ENCODE results near the gene SEC24B. TPM values are rescaled to one million over a fixed set of nuclear protein-coding genes. Genes with fewer than 3 reads are reported as not detected.

Gene SEC24B
- total and polyA plus RNA-seq, 2 donors (not counting 3 experiments of a cell fraction or from before 2014, with no cell fraction given), result 35.9 to 46.2 TPM

DNA sequence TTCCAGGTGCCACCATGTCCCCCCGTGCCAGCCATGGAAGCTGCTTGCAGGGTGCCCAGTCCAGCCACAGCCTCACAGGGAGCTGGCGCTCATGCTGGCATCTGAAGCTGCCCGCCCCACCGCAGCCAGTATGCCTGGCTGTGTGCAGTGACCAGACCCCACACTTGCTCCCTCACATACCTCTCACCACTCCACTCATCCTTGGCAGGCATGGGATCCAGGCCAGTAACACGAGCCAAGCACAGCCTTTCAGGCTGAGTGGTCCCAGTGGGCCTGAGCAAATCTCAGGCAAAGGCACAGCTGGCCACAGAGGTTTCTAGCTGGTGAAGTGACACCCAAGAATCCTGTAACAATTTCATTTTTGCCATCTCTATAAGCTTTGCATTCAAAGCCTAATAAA is 48.4 kb upstream of the SEC24B start:
- ChIA-PET CTCF (interaction anchor here (0.8 to 1.1 kb wide), 2 partner anchors 21 to 87 kb away, joined by 3 to 5 read pairs; no protein-coding TSS in a partner anchor), POLR2A (no interaction called here)
- no peak for FAIRE-seq
- DNase-seq (ENCODE audit: low read depth, low spot score), result no peak
- TF ChIP-seq EZH2 (IDR thresholded peaks at IDR 0.05; ENCODE audit: borderline replicate concordance, low read depth, low read length, severe bottlenecking) (no peak), JUN (IDR thresholded peaks at IDR 0.05; ENCODE audit: borderline replicate concordance, insufficient read depth, insufficient read length, low read depth) (no peak), FOS (IDR thresholded peaks at IDR 0.05; ENCODE audit: borderline replicate concordance, insufficient read depth, low read length) (no peak)
- TF ChIP-seq, protein P1, sequence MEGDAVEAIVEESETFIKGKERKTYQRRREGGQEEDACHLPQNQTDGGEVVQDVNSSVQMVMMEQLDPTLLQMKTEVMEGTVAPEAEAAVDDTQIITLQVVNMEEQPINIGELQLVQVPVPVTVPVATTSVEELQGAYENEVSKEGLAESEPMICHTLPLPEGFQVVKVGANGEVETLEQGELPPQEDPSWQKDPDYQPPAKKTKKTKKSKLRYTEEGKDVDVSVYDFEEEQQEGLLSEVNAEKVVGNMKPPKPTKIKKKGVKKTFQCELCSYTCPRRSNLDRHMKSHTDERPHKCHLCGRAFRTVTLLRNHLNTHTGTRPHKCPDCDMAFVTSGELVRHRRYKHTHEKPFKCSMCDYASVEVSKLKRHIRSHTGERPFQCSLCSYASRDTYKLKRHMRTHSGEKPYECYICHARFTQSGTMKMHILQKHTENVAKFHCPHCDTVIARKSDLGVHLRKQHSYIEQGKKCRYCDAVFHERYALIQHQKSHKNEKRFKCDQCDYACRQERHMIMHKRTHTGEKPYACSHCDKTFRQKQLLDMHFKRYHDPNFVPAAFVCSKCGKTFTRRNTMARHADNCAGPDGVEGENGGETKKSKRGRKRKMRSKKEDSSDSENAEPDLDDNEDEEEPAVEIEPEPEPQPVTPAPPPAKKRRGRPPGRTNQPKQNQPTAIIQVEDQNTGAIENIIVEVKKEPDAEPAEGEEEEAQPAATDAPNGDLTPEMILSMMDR (IDR thresholded peaks at IDR 0.05; ENCODE audit: extremely low read depth in 1 of 2, insufficient read depth in 1 of 2, low read depth in 1 of 2, low read length in 2 of 2), result no peak
- dilution Hi-C loops (cut with MboI; ENCODE audit: extremely low pct_ligation_motif_present, low sequenced_read_pairs), result no loop called here
- no peak overlapping the region for H3K4me2 ChIP-seq (ENCODE audit: insufficient read depth, low read length)
- H3K27me3 ChIP-seq (ENCODE audit: control insufficient read depth in 2 of 2, insufficient read depth in 2 of 2, low read length in 2 of 2), result no peaks in the 10 kb centered on the region
- H3K79me2 ChIP-seq (ENCODE audit: control insufficient read depth, insufficient read depth, low read length), result no peaks in the 10 kb centered on the region
- H3K4me1 ChIP-seq (ENCODE audit: control insufficient read depth, extremely low read depth, insufficient read depth, low read length), result no peaks in the 10 kb centered on the region
- no peak overlapping the region for H3K9ac ChIP-seq (replicated peaks; ENCODE audit: extremely low read depth, insufficient read depth, low read length)
- no peak overlapping the region for H2AFZ ChIP-seq (ENCODE audit: low read depth, low read length)
- BruUV-seq (replicated peaks), result no TSS peak
- H3K4me3 ChIP-seq (replicated peaks in 1 of 3; ENCODE audit: insufficient read depth in 1 of 3, low read depth in 1 of 3, low read length in 3 of 3), result no peak overlapping the region
- H3K9me1 ChIP-seq (replicated peaks; ENCODE audit: control insufficient read depth, extremely low read depth, insufficient read depth, low read length), result no peaks in the 10 kb centered on the region
- H4K20me1 ChIP-seq (replicated peaks; ENCODE audit: control insufficient read depth, extremely low read depth, insufficient read depth, low read length), result no peaks in the 10 kb centered on the region
- H3K27ac ChIP-seq (ENCODE audit: insufficient read depth, low read depth, low read length), result no peak overlapping the region
- intact Hi-C loops (cut with micrococcal nuclease), result no loop called here
- H3K36me3 ChIP-seq (ENCODE audit: control insufficient read depth in 2 of 2, extremely low read depth in 1 of 2, insufficient read depth in 2 of 2, low read length in 2 of 2), result no peaks in the 10 kb centered on the region
- H3K9me3 ChIP-seq (replicated peaks; ENCODE audit: control insufficient read depth, insufficient read depth, low read length), result no peaks in the 10 kb centered on the region

DNA sequence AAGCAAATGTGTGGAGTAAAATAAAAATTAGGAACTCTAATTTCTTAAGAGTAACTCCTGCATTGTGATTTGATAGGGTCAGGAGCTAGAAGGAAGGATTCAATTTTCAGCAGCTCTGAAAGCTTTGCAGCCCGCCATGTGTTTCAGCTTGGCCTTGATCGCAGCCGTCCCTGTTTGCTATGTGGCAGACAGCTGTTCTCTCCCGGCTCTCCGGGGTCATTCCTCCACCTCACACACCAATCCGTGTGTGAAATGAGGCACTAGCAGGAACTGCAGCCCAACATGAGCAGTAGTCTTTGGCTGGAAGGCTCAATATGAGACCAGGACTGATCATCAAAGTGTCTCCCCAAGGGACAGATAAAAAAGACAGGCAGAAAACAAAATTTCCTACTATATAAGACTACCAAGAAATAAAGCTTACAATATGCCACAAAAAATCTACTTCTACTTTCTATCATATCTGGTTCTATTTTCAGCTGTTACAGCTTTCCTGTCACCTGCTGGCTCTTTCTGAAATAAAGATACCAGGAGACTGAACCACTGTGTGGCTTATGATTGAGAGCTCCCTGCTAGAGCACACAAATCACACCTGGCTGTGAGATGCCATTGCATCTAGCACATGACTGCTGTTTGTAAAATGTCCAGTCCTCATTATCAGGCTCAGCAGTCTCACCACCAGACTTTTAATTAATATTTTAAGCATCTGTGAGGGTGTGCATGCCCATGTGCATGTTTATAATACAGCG is 44.1 kb upstream of the SEC24B start:
- Histone ChIP-seq H3K9me3 (replicated peaks; ENCODE audit: control insufficient read depth, insufficient read depth, low read length) (no peaks in the 10 kb centered on the region), H3K27me3 (ENCODE audit: control insufficient read depth in 2 of 2, insufficient read depth in 2 of 2, low read length in 2 of 2) (no peaks in the 10 kb centered on the region), H3K4me3 (replicated peaks in 1 of 3; ENCODE audit: insufficient read depth in 1 of 3, low read depth in 1 of 3, low read length in 3 of 3) (no peak overlapping the region), H3K9ac (replicated peaks; ENCODE audit: extremely low read depth, insufficient read depth, low read length) (no peak overlapping the region), H3K9me1 (replicated peaks; ENCODE audit: control insufficient read depth, extremely low read depth, insufficient read depth, low read length) (no peaks in the 10 kb centered on the region), H2AFZ (ENCODE audit: low read depth, low read length) (no peak overlapping the region), H3K4me1 (ENCODE audit: control insufficient read depth, extremely low read depth, insufficient read depth, low read length) (no peaks in the 10 kb centered on the region), H3K27ac (ENCODE audit: insufficient read depth, low read depth, low read length) (no peak overlapping the region), H4K20me1 (replicated peaks; ENCODE audit: control insufficient read depth, extremely low read depth, insufficient read depth, low read length) (no peaks in the 10 kb centered on the region), H3K79me2 (ENCODE audit: control insufficient read depth, insufficient read depth, low read length) (no peaks in the 10 kb centered on the region), H3K36me3 (ENCODE audit: control insufficient read depth in 2 of 2, extremely low read depth in 1 of 2, insufficient read depth in 2 of 2, low read length in 2 of 2) (no peaks in the 10 kb centered on the region), H3K4me2 (ENCODE audit: insufficient read depth, low read length) (no peak overlapping the region)
- dilution Hi-C loops (cut with MboI; ENCODE audit: extremely low pct_ligation_motif_present, low sequenced_read_pairs) (no loop called here), intact Hi-C loops (cut with micrococcal nuclease) (no loop called here)
- DNase-seq (ENCODE audit: low read depth, low spot score), result no peak
- ChIA-PET CTCF (no interaction called here), POLR2A (no interaction called here)
- no TSS peak for BruUV-seq (replicated peaks)
- no peak for FAIRE-seq
- TF ChIP-seq GATA2 (IDR thresholded peaks at IDR 0.05; ENCODE audit: insufficient read depth, insufficient read length, low read depth, low read length), result no peak
- TF ChIP-seq POLR2AphosphoS5 (IDR thresholded peaks at IDR 0.05; ENCODE audit: insufficient read depth, low read depth, low read length), result no peak
- no peak for TF ChIP-seq JUN (IDR thresholded peaks at IDR 0.05; ENCODE audit: borderline replicate concordance, insufficient read depth, insufficient read length, low read depth)
